Neural cell (in vitro differentiated cells): ENCODE measurements around the gene TMEM167A. TPM values are rescaled to one million over a fixed set of nuclear protein-coding genes. Genes with fewer than 3 reads are reported as not detected.

Source experiments
- H2AFZ ChIP-seq: fragments of 200-600, 300-800 bp; sonication (generic), shearing (Covaris generic); 2 replicates; pipeline ENCODE4 v1.6.0; 2014; ENCODE audit warnings: low read depth, mild to moderate bottlenecking, antibody characterized with exemption, low read length, moderate library complexity
- H3F3A ChIP-seq: fragments of 200-600 bp; shearing (Covaris generic); 2 replicates; pipeline ENCODE4 v1.6.1; 2016; ENCODE audit warnings: mild to moderate bottlenecking, moderate library complexity, mixed read lengths, antibody characterized with exemption, low read length; ENCODE audit not compliant: insufficient read depth, poor library complexity, severe bottlenecking
- H3K27ac ChIP-seq: fragments of 200-600, 300-800 bp; sonication (generic), shearing (Covaris generic); 2 replicates; pipeline ENCODE4 v1.5.1; 2014; ENCODE audit warnings: mild to moderate bottlenecking, low read length, moderate library complexity
- H3K27me3 ChIP-seq: fragments of 300-800, 200-600 bp; sonication (generic), shearing (Covaris generic); 2 replicates; pipeline ENCODE4 v1.6.0; 2014; ENCODE audit warnings: mild to moderate bottlenecking, low read depth, low read length, moderate library complexity; ENCODE audit not compliant: insufficient read depth
- H3K36me3 ChIP-seq: fragments of 300-800, 200-600 bp; sonication (generic), shearing (Covaris generic); 2 replicates; pipeline ENCODE4 v1.5.1; 2014; ENCODE audit warnings: mild to moderate bottlenecking, antibody characterized with exemption, low read length, moderate library complexity; ENCODE audit not compliant: insufficient read depth
- H3K4me2 ChIP-seq: fragments of 300-800, 200-600 bp; sonication (generic), shearing (Covaris generic); 2 replicates; pipeline ENCODE4 v1.6.0; 2014; ENCODE audit warnings: mild to moderate bottlenecking, low read length
- H3K4me3 ChIP-seq: fragments of 300-800, 200-600 bp; sonication (generic), shearing (Covaris generic); 2 replicates; pipeline ENCODE4 v1.5.1; 2014; ENCODE audit warnings: mild to moderate bottlenecking, low read length, moderate library complexity
- H3K79me2 ChIP-seq: fragments of 200-600 bp; shearing (Covaris generic); replicated peaks from 2 replicates; pipeline ENCODE4 v1.6.0; 2014; ENCODE audit warnings: mild to moderate bottlenecking, low read length, moderate library complexity; ENCODE audit not compliant: insufficient read depth
- H3K9ac ChIP-seq: fragments of 300-800, 200-600 bp; sonication (generic), shearing (Covaris generic); 2 replicates; pipeline ENCODE4 v1.6.1; 2016; ENCODE audit warnings: mild to moderate bottlenecking, low read length, mixed read lengths
- H3K9me2 ChIP-seq: fragments of 200-600 bp; shearing (Covaris generic); 2 replicates; pipeline ENCODE4 v1.6.1; 2016; ENCODE audit warnings: mild to moderate bottlenecking, low read length, mixed read lengths; ENCODE audit not compliant: insufficient read depth
- H3K9me3 ChIP-seq: fragments of 200-600, 300-800 bp; sonication (generic), shearing (Covaris generic); 2 replicates; pipeline ENCODE4 v1.6.1; 2016; ENCODE audit warnings: mild to moderate bottlenecking, mixed run types, low read length, moderate library complexity, mixed read lengths
- H4K20me1 ChIP-seq: fragments of 200-600 bp; shearing (Covaris generic); 2 replicates; pipeline ENCODE4 v1.6.1; 2016; ENCODE audit warnings: mild to moderate bottlenecking, mixed run types; ENCODE audit not compliant: insufficient read depth
- CTCF ChIP-seq: fragments of 450-650 bp; IDR thresholded peaks from 2 replicates; pipeline ENCODE4 v1.5.1; 2014; ENCODE audit warnings: antibody characterized with exemption, mild to moderate bottlenecking, moderate library complexity; ENCODE audit not compliant: poor library complexity, severe bottlenecking
- EP300 ChIP-seq: fragments of 450-650 bp; conservative IDR thresholded peaks from 2 replicates; pipeline ENCODE4 v1.6.1; 2014; ENCODE audit warnings: antibody characterized with exemption, mild to moderate bottlenecking, moderate library complexity; ENCODE audit not compliant: poor library complexity, severe bottlenecking
- EZH2 ChIP-seq: fragments of 200-600, 300-800 bp; shearing (Covaris generic), sonication (generic); IDR thresholded peaks from 2 replicates; pipeline ENCODE4 v1.6.1; 2014; ENCODE audit warnings: antibody characterized with exemption, low read length, borderline replicate concordance, mild to moderate bottlenecking; ENCODE audit not compliant: insufficient read depth, poor library complexity, severe bottlenecking
- MXI1 ChIP-seq: fragments of 450-650 bp; conservative IDR thresholded peaks from 2 replicates; pipeline ENCODE4 v1.6.1; 2014; ENCODE audit warnings: antibody characterized with exemption, mild to moderate bottlenecking; ENCODE audit not compliant: poor library complexity, severe bottlenecking
- POLR2AphosphoS5 ChIP-seq: IDR thresholded peaks from 2 replicates; pipeline ENCODE4 v1.6.1; 2012
- RAD21 ChIP-seq: fragments of 450-650 bp; conservative IDR thresholded peaks from 2 replicates; pipeline ENCODE4 v1.6.1; 2014; ENCODE audit warnings: antibody characterized with exemption, mild to moderate bottlenecking, moderate library complexity
- REST ChIP-seq: IDR thresholded peaks from 2 replicates; pipeline ENCODE4 v1.6.1; 2012; ENCODE audit warnings: borderline replicate concordance
- SMC3 ChIP-seq: fragments of 450-650 bp; conservative IDR thresholded peaks from 2 replicates; pipeline ENCODE4 v1.6.1; 2014; ENCODE audit warnings: antibody characterized with exemption, mild to moderate bottlenecking, moderate library complexity; ENCODE audit not compliant: poor library complexity
- TAF1 ChIP-seq: IDR thresholded peaks from 2 replicates; pipeline ENCODE4 v1.6.1; 2012; ENCODE audit warnings: low read depth
- polyA plus RNA-seq: library from polyadenylated mRNA; depleted of rRNA; stranded (reverse); fragments of >200 nt; gene quantifications from 2 replicates; pipeline ENCODE4 v1.2.3, GENCODE V29; 2014

The TMEM167A gene
- polyA plus RNA-seq, 1 donor from 2014 or later, result 436 TPM

GRCh38 chr5:83099001-83099400 is 21.8 kb upstream of the TMEM167A start (continued):
- TF ChIP-seq CTCF, result no peak
- TF ChIP-seq TAF1, result no peak
- TF ChIP-seq POLR2AphosphoS5, result no peak

- Histone ChIP-seq H3K9me2 (no peaks in the 10 kb centered on the region), H3F3A (no peaks in the 10 kb centered on the region), H3K9ac (no peak overlapping the region), H3K4me3 (no peak overlapping the region), H3K79me2 (no peaks in the 10 kb centered on the region), H3K36me3 (no peaks in the 10 kb centered on the region), H2AFZ (no peak overlapping the region), H3K27me3 (no peaks in the 10 kb centered on the region), H3K9me3 (no peaks in the 10 kb centered on the region), H3K27ac (no peak overlapping the region), H3K4me2 (no peak overlapping the region), H4K20me1 (no peaks in the 10 kb centered on the region)
- no peak for TF ChIP-seq POLR2AphosphoS5
- TF ChIP-seq CTCF, result no peak
- no peak for TF ChIP-seq SMC3
- TF ChIP-seq RAD21, result no peak
- no peak for TF ChIP-seq EZH2
- TF ChIP-seq MXI1, result no peak
- TF ChIP-seq TAF1, result no peak
- TF ChIP-seq REST, result no peak
- TF ChIP-seq EP300, result no peak
Measured at GRCh38 chr5:83097689-83098231, 20.6 kb upstream of the TMEM167A start.
